ENCODE results near the gene POLD1.

The POLD1 gene

DNA sequence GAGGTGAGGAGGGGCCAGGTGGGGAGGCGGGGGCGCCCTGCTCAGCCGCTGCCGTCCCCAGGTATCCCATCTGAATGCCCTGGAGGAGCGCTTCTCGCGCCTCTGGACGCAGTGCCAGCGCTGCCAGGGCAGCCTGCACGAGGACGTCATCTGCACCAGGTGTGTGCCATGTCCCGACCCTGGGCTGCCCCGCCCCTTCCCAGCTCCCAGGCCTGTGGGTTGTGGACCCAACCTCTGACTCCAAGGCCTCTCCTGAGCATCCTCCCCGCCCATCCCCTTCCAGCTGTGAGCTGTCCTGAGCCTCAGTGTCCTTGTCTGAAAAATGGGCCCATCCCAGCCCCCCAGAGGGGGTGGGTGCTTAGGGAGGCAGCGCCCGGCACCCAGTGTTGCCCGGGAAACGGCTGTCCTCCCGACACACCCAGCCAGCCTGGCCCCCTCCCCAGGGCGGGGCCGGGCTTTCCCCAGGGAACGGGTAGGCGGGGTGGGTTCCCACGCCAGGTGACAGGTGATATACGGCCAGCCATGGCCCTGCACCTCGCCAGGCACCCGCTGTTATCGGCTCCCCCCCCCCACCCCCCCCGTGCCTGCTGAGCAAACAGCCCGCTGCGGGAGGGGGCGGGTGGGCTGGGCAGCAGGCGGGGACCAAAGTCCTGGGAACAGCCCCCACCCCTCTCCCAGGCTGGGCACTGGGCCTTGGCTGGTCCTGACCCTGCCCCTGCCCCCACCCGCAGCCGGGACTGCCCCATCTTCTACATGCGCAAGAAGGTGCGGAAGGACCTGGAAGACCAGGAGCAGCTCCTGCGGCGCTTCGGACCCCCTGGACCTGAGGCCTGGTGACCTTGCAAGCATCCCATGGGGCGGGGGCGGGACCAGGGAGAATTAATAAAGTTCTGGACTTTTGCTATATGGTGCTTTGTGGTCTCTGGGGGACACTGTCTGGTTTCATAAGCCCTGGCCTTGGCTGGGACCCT is 33.2 kb downstream of the POLD1 start:
- in situ Hi-C loops (cut with MboI; ENCODE audit: low sequenced_read_pairs): no loop called here

DNA sequence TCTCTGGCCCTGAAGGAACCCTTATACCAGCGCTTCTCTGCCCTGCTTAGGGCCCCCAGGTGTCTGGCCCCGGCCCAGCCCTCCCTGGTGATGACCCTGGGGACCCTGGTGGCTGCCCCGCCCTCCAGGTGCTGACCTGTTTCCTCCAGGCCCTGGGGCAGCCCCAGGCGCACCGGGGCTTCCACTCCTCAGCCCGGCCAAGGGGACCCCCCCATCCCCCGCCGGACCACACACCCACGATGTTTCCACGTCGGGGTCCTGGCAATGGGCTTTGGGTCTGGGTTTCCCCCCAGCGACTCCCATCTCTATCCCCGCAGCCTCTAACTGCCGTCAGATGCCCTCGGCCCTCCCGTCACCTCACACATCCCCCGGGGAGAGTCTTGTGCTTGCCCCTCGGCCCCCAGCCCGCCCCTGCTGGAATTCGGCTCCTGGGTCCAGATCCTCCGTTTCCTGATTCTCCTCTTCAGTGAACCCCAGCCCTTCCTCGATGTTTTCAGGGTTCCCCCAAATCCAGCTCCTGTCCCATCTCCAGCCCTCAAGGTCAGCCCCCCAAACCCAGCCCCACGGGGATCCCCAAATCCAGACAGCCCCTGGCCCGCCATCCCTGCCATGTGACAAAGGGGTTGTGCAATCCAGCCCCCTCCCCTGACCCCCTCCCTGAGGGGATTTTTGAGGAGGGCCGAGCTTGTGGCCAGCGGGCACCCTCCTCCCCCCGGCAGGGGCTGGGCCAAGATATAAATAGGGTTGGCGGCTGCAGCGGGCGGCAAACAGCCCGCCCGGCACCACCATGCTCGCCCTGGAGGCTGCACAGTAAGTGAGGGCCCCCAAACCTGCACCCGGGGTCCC is 34.3 kb downstream of the POLD1 start, which contains the start of gene SPIB:
Gene SPIB (plus strand): TSS at position 763 of the 846 bp plus-strand sequence. CDS start 25 bp downstream, at position 788.
- in situ Hi-C loops (cut with MboI; ENCODE audit: low sequenced_read_pairs): no loop called here

DNA sequence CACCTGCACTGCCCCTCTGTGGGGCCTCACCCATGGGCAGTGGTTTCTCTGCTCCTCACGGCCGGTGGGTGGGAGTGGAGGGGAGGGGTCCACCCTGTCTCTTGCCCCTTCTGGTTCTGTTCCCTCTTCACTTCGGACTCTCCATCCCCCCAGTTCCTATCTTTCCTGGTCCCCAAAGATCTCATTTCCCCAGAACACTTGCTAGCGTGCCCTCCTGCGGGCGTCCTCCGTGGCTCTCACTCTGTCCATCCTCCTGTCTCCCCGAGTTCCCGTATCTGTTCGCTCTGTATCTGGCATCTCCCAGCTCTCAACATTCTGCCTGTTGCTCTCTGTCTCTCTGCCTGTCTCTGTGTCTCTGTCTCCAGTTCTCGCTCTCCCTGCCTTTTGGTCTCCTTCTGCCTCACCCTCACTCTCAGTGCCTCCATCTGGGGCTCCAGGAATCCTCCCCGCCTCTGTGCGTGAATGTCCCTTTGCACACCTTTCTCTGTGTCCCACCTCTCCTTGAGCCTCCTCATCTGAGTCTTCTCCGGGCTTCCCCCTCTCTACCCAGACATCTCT is 35.0 kb downstream of the POLD1 start:
- in situ Hi-C loops (cut with MboI; ENCODE audit: low sequenced_read_pairs): no loop called here

DNA sequence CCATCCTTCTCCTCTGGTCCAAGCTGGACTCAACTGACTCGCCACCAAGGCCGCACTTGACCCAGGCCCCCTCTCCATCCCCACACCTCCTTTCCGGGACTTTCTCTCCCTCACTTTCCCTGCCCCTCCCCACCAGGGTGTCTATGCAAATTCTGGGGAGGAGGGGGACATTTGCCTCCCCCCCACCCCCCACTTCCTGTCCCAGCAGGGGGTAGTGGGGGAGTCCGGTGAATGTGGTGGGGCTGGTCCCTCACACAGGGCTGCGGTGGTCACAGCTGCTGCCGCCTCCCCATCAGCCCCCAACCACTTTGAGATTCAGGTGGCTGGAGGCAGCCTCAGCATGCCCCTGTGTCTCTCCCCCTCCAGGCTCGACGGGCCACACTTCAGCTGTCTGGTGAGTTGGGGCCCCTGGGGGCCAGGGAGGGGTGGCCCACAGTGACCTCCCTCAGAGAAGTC is 35.5 kb downstream of the POLD1 start:
- in situ Hi-C loops (cut with MboI; ENCODE audit: low sequenced_read_pairs): no loop called here

DNA sequence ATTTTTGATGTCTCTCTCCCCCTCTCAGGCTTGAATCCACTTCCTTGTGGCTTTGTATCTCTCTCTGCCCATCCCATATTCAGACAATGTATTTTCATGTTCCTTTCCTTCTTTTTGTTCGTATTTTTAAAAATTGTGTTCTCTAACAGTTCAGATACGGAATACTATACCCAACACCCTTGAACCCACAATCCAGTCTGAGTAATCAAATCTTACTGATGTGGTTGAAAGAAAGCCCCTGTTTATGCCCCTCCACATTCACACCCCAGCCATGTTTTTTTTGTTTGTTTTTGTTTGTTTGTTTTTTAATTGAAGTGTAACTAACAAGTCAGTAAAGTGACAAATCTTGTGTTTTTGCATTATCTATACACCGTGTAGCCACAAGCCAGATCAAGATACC is 36.0 kb downstream of the POLD1 start:
- in situ Hi-C loops (cut with MboI; ENCODE audit: low sequenced_read_pairs): no loop called here

DNA sequence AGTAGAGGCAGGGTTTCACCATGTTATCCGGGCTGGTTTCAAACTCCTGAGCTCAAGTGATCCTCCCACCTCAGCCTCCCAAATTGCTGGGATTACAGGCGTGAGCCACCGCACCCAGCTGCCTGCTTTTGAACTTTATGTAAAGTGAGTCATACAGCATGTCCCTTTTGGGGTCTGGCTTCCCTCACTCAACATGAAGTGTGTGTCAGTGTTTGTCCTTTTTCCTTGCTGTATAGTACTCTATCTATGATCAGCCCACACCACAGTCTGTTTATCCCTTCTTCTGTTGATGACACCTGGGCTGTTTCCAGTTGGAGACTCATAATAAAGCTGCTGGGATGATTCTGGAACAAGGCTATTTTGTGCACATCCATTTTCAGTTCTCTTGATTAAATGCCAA is 36.7 kb downstream of the POLD1 start:
- in situ Hi-C loops (cut with MboI; ENCODE audit: low sequenced_read_pairs): no loop called here

DNA sequence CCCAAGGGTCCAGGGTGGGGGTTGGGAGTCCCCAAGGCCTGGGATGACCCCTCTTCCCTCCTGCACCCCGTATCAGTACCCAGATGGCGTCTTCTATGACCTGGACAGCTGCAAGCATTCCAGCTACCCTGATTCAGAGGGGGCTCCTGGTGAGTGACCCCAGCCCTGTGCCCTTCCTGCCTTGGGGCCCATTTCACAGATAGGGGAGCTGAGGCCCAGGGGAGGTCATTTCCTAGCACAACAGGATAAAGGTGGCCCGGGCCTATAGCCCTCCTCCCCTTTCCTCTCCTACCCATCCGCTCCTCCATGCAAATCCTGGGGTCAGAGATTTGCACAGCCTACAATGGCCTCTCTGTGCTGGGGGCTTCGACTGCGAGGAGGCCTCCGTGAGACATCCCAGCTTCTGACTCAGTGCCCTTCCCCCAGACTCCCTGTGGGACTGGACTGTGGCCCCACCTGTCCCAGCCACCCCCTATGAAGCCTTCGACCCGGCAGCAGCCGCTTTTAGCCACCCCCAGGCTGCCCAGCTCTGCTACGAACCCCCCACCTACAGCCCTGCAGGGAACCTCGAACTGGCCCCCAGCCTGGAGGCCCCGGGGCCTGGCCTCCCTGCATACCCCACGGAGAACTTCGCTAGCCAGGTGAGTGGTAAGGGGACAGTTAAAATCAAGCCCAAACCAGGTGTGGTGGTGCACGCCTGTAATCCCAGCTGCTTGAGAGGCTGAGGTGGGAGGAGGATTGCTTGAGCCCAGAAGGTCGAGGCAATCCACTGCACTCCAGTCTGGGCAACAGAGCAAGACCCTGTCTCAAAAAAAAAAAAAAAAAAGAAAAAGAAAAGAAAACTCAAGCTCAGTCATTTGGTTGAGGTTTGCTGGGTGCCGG is 38.5 kb downstream of the POLD1 start:
- in situ Hi-C loops (cut with MboI; ENCODE audit: low sequenced_read_pairs): no loop called here

DNA sequence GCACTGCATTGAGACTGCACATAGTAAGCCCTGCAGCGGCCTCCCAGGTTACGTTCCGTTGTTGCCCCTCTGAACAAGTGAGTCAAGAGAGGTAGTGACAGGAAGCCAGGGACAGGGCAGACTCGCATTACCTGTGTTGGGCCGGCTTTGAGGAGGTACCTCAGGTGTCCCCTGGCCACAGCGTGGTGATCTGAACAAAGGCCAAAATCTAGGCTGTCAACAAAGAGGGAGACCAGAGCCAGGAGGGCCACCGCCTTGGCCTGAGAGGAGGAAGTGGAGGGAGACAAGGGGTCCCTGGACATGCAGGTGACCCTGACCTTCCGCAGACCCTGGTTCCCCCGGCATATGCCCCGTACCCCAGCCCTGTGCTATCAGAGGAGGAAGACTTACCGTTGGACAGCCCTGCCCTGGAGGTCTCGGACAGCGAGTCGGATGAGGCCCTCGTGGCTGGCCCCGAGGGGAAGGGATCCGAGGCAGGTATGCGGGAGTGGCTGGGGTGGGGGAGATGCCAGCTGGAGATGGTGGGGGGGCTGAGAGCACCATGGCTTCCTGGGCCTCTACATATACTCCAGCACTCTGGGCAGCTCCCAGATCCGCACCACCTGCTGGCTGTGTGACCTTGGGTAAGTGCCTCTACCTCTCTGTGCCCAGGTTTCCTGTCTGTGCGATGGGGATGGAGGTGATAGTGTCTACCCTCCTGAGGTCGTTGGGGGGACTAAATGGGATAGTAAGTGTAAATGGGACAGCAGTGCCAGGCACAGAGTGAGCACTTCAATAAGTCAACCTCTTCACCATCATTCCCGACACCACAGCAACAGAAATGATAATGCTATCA is 39.3 kb downstream of the POLD1 start:
- in situ Hi-C loops (cut with MboI; ENCODE audit: low sequenced_read_pairs): no loop called here

DNA sequence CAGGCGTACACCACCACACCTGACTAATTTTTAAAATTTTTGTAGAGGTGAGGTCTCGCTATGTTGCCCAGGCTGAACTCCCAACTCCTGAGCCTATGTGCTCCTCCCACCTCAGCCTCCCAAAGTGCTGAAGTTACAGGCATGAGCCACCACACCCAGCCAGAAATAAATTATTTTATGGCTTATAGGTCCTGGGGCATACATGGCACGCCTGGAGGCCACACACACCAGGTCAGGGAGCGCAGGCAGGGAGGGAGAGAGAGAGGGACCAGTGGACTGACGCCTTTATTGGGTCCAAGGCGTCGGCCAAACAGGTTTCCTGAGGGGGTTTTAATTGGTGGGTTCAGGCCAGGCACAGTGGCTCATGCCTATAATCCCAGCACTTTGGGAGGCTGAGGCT is 41.4 kb downstream of the POLD1 start:
- in situ Hi-C loops (cut with MboI; ENCODE audit: low sequenced_read_pairs): no loop called here

DNA sequence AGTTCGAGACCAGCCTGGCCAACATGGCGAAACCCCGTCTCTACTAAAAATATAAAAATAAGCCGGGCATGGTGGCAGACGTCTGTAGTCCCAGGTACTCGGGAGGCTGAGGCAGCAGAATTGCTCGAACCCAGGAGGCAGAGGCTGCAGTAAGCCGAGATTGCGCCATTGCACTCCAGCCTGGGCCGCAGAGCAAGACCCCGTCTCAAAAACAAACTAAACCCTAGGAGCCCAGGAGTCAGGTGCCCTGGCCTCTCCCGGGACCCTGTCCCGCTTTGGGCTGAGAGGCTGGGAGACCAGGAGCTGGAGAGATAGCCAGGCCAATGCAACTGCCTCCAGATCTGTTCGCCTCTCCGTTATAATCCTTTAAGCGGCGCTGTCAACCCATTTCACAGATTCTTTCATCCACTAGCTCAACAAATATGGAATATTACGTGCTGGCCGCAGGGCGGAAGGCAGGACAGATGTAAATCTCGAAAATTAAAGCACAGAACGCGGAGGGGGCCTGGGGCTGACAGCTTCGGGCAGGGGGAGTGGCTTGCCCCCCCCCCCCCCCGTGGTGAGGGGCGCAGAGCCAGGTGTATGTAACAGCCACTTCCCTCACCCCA is 43.3 kb downstream of the POLD1 start:
- in situ Hi-C loops (cut with MboI; ENCODE audit: low sequenced_read_pairs): no loop called here

DNA sequence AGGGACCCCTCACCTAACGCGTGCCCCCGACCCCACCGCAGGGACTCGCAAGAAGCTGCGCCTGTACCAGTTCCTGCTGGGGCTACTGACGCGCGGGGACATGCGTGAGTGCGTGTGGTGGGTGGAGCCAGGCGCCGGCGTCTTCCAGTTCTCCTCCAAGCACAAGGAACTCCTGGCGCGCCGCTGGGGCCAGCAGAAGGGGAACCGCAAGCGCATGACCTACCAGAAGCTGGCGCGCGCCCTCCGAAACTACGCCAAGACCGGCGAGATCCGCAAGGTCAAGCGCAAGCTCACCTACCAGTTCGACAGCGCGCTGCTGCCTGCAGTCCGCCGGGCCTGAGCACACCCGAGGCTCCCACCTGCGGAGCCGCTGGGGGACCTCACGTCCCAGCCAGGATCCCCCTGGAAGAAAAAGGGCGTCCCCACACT is 43.9 kb downstream of the POLD1 start:
- in situ Hi-C loops (cut with MboI; ENCODE audit: low sequenced_read_pairs): no loop called here

DNA sequence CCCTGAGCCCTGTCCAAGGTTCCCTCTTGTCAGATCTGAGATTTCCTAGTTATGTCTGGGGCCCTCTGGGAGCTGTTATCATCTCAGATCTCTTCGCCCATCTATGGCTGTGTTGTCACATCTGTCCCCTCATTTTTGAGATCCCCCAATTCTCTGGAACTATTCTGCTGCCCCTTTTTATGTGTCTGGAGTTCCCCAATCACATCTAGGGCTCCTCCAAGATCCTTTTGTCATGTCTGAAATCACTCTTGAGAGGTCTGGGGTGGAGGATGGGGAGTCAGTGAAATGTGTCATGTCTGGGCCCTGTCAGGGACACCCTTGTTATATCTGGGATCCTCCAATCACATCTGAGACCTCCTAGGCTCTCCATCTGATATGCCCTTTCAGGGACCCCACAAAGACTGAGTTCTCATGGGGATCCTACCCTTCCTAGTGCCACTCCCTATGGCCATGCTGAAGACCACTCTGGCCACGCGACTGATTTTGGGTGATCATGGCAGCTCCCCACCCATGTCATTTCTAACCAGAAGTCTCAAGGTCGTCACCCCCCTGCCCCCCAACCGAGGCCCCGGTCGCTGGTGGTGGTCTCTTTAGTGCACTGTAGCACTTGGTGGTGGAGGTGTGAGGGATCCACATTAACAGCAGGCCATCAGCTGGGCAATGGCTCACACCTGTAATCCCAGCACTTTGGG is 44.8 kb downstream of the POLD1 start:
- in situ Hi-C loops (cut with MboI; ENCODE audit: low sequenced_read_pairs): no loop called here

DNA sequence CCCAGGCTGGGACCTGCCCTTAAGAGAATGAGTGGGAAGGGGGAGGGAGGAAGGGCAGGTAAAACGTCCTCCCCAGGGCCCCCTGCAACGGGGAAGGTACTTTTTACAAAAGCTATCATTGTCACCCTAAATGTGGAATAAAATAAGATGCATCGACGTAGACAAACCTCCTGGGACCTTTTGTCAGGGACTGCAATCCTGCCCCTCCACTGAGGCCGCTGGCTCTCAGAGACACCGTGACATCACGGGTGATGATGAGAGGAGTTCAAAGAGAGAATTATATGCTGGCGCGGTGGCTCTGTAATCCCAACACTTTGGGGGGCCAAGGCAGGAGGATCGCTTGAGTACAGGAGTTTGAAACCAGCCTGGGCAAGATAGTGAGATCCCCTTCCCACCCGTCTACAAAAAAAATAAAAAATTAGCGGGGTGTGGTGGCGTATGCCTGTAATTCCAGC is 46.8 kb downstream of the POLD1 start:
- in situ Hi-C loops (cut with MboI; ENCODE audit: low sequenced_read_pairs): no loop called here

DNA sequence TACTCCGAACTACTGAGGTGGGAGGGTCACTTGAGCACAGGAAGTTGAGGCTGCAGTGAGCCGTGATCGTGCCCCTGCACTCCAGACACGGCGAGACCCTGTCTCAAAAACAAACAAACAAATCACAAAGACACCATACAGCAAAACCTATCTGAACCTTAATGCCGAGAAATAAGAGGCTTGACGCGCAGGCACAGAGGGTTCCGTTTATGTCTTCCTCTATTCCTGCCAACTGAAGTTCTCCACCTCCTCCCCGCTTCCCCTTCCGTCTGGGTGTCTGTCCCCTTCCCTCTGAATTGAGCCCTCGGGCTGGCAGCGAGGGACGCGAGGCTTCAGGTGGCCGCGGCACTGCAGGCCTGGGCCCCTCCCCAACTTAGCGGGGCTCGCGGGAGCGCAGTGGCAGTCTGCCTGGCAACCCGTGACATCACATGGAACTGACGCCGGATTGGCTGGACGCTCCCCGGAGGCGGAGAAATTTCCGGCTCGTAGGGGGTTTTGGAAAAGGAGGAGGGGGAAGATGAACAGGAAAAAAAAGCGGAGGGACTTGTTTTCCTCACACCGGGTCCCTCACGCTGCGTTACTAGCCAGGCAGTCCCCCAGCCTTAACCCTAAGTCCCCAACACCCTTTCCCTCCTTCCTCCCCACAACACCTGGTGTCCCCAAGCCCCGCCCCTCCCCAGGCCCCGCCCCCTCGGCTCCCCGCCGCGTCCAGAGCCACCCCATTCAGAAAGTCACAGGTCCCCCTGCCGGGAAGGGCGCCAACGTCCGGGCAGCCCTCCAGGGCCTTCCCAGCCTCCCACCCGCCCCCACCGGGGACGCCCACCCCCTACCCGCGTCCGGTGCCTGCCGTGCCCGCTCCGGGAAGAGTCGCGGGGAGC is 47.4 kb downstream of the POLD1 start:
- in situ Hi-C loops (cut with MboI; ENCODE audit: low sequenced_read_pairs): no loop called here

DNA sequence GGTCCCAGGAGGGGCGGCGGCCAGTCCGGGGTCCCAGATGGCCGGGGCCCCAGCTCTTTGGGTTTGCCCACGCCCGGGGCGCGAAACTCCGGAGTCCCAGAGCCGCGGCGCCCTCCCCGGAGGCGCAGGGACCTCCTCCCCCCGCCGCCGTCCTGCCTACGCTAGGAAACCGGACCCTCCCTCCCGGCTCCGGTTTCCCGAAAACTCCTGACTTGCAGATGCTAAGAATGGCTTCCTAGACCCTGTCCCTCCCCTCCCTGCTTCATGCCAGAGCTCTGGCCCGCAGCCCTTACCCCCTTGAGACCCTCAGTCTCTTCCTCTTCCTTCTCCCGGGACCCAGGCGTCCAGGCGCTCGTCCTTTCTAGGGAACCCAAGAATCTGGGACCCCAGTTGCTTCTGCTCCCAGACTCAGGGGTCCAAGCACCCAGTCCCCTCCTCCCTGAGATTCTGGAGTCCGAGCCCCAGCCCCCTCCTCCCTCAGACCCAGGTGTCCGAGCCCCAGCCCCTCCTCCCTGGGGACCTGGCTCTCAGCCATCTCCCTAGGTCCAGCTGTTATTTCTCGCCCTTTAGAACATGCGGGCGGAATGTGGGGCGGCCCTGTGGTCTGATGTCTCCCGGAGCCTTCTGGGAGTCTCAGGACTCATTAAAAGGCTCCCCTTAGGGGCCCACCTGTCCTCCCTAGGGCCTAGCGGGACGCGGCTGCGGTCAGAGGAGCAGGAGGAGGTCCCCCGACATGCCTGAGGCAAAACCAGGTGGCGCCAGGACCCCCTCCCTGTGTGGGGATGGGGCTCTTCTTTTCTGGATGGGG is 48.3 kb downstream of the POLD1 start, which contains the start of gene MYBPC2:
Gene MYBPC2 (plus strand): TSS at position 672 of the 808 bp plus-strand sequence. CDS start 62 bp downstream, at position 734.
- in situ Hi-C loops (cut with MboI; ENCODE audit: low sequenced_read_pairs): no loop called here

Measured in hTERT RPE-1 (cell line).